HEK293 (cell line): ENCODE results near the gene MMP24OS.

Source experiments
- KLF10 ChIP-seq: fragments of 450-650 bp; IDR thresholded peaks from 2 replicates; pipeline ENCODE4 v1.5.1; 2018; ENCODE audit warnings: missing biosample characterization, mild to moderate bottlenecking, missing genetic modification characterization
- ZBTB7A ChIP-seq: fragments of 450-650 bp; formaldehyde crosslinking; IDR thresholded peaks from 2 replicates; pipeline ENCODE4 v1.5.1; 2016; ENCODE audit warnings: low read depth, missing biosample characterization, missing genetic modification characterization
- ZBTB8A ChIP-seq: fragments of 450-650 bp; formaldehyde crosslinking; IDR thresholded peaks from 2 replicates; pipeline ENCODE4 v1.5.1; 2016; ENCODE audit warnings: missing biosample characterization, missing genetic modification characterization
- ZNF530 ChIP-seq: fragments of 450-650 bp; formaldehyde crosslinking; IDR thresholded peaks from 2 replicates; pipeline ENCODE4 v1.5.1; 2016; ENCODE audit warnings: low read depth, missing biosample characterization, missing genetic modification characterization
- ZNF544 ChIP-seq: fragments of 450-650 bp; formaldehyde crosslinking; IDR thresholded peaks from 2 replicates; pipeline ENCODE4 v1.5.0; 2017; ENCODE audit warnings: missing biosample characterization, missing genetic modification characterization
- ZNF561 ChIP-seq: fragments of 450-650 bp; IDR thresholded peaks from 2 replicates; pipeline ENCODE4 v1.5.1; 2018; ENCODE audit warnings: missing biosample characterization, missing genetic modification characterization, borderline replicate concordance
- ZNF660 ChIP-seq: fragments of 450-650 bp; IDR thresholded peaks from 2 replicates; pipeline ENCODE4 v1.5.1; 2018; ENCODE audit warnings: missing biosample characterization, mild to moderate bottlenecking, missing genetic modification characterization
- ZSCAN5A ChIP-seq: fragments of 450-650 bp; formaldehyde crosslinking; IDR thresholded peaks from 2 replicates; pipeline ENCODE4 v1.5.1; 2016; ENCODE audit warnings: missing biosample characterization, missing genetic modification characterization
- TF ChIP-seq, protein P1 (sequence below): fragments of 450-650 bp; formaldehyde crosslinking; IDR thresholded peaks from 2 replicates; pipeline ENCODE4 v1.5.1; 2016; ENCODE audit warnings: missing biosample characterization, missing genetic modification characterization
- TF ChIP-seq, protein P2 (sequence below): fragments of 450-650 bp; formaldehyde crosslinking; IDR thresholded peaks from 2 replicates; pipeline ENCODE4 v1.5.1; 2016; ENCODE audit warnings: missing biosample characterization, missing genetic modification characterization
- TF ChIP-seq, protein P3 (sequence below): IDR thresholded peaks from 2 replicates; pipeline ENCODE4 v1.6.1; 2011; ENCODE audit warnings: mild to moderate bottlenecking, low read depth, low read length, borderline replicate concordance
- TF ChIP-seq, protein P4 (sequence below): fragments of 450-650 bp; formaldehyde crosslinking; IDR thresholded peaks from 2 replicates; pipeline ENCODE4 v1.5.1; 2016; ENCODE audit warnings: missing biosample characterization, missing genetic modification characterization
- TF ChIP-seq, protein P5 (sequence below): fragments of 450-650 bp; formaldehyde crosslinking; IDR thresholded peaks from 2 replicates; pipeline ENCODE4 v1.5.1; 2016; ENCODE audit warnings: missing biosample characterization, missing genetic modification characterization

GRCh38 chr20:35248641-35249475 is 29.1 kb downstream of the MMP24OS start:
- TF ChIP-seq ZNF544: no peak
- TF ChIP-seq, protein P1, sequence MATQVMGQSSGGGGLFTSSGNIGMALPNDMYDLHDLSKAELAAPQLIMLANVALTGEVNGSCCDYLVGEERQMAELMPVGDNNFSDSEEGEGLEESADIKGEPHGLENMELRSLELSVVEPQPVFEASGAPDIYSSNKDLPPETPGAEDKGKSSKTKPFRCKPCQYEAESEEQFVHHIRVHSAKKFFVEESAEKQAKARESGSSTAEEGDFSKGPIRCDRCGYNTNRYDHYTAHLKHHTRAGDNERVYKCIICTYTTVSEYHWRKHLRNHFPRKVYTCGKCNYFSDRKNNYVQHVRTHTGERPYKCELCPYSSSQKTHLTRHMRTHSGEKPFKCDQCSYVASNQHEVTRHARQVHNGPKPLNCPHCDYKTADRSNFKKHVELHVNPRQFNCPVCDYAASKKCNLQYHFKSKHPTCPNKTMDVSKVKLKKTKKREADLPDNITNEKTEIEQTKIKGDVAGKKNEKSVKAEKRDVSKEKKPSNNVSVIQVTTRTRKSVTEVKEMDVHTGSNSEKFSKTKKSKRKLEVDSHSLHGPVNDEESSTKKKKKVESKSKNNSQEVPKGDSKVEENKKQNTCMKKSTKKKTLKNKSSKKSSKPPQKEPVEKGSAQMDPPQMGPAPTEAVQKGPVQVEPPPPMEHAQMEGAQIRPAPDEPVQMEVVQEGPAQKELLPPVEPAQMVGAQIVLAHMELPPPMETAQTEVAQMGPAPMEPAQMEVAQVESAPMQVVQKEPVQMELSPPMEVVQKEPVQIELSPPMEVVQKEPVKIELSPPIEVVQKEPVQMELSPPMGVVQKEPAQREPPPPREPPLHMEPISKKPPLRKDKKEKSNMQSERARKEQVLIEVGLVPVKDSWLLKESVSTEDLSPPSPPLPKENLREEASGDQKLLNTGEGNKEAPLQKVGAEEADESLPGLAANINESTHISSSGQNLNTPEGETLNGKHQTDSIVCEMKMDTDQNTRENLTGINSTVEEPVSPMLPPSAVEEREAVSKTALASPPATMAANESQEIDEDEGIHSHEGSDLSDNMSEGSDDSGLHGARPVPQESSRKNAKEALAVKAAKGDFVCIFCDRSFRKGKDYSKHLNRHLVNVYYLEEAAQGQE (tag by site-specific recombination): no peak
- TF ChIP-seq, protein P2, sequence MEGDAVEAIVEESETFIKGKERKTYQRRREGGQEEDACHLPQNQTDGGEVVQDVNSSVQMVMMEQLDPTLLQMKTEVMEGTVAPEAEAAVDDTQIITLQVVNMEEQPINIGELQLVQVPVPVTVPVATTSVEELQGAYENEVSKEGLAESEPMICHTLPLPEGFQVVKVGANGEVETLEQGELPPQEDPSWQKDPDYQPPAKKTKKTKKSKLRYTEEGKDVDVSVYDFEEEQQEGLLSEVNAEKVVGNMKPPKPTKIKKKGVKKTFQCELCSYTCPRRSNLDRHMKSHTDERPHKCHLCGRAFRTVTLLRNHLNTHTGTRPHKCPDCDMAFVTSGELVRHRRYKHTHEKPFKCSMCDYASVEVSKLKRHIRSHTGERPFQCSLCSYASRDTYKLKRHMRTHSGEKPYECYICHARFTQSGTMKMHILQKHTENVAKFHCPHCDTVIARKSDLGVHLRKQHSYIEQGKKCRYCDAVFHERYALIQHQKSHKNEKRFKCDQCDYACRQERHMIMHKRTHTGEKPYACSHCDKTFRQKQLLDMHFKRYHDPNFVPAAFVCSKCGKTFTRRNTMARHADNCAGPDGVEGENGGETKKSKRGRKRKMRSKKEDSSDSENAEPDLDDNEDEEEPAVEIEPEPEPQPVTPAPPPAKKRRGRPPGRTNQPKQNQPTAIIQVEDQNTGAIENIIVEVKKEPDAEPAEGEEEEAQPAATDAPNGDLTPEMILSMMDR (tag by site-specific recombination): no peak
- no peak for TF ChIP-seq ZSCAN5A (tag by site-specific recombination)
- TF ChIP-seq, protein P3, sequence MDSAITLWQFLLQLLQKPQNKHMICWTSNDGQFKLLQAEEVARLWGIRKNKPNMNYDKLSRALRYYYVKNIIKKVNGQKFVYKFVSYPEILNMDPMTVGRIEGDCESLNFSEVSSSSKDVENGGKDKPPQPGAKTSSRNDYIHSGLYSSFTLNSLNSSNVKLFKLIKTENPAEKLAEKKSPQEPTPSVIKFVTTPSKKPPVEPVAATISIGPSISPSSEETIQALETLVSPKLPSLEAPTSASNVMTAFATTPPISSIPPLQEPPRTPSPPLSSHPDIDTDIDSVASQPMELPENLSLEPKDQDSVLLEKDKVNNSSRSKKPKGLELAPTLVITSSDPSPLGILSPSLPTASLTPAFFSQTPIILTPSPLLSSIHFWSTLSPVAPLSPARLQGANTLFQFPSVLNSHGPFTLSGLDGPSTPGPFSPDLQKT: no peak
- TF ChIP-seq, protein P4, sequence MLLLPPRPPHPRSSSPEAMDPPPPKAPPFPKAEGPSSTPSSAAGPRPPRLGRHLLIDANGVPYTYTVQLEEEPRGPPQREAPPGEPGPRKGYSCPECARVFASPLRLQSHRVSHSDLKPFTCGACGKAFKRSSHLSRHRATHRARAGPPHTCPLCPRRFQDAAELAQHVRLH: no peak
- TF ChIP-seq, protein P5, sequence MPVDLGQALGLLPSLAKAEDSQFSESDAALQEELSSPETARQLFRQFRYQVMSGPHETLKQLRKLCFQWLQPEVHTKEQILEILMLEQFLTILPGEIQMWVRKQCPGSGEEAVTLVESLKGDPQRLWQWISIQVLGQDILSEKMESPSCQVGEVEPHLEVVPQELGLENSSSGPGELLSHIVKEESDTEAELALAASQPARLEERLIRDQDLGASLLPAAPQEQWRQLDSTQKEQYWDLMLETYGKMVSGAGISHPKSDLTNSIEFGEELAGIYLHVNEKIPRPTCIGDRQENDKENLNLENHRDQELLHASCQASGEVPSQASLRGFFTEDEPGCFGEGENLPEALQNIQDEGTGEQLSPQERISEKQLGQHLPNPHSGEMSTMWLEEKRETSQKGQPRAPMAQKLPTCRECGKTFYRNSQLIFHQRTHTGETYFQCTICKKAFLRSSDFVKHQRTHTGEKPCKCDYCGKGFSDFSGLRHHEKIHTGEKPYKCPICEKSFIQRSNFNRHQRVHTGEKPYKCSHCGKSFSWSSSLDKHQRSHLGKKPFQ (tag by site-specific recombination): no peak
- no peak for TF ChIP-seq ZNF660 (tag by site-specific recombination)
- no peak for TF ChIP-seq ZBTB8A (tag by site-specific recombination)
- TF ChIP-seq ZNF530 (tag by site-specific recombination): no peak
- no peak for TF ChIP-seq ZBTB7A
- no peak for TF ChIP-seq KLF10
- no peak for TF ChIP-seq ZNF561 (tag by site-specific recombination)
